Neural cell (in vitro differentiated cells): ENCODE data around the gene CSMD2. TPM values are rescaled to one million over a fixed set of nuclear protein-coding genes. Genes with fewer than 3 reads are reported as not detected.

Source experiments
- H2AFZ ChIP-seq: fragments of 200-600, 300-800 bp; sonication (generic), shearing (Covaris generic); 2 replicates; pipeline ENCODE4 v1.6.0; 2014; ENCODE audit warnings: low read depth, mild to moderate bottlenecking, antibody characterized with exemption, low read length, moderate library complexity
- H3F3A ChIP-seq: fragments of 200-600 bp; shearing (Covaris generic); 2 replicates; pipeline ENCODE4 v1.6.1; 2016; ENCODE audit warnings: mild to moderate bottlenecking, moderate library complexity, mixed read lengths, antibody characterized with exemption, low read length; ENCODE audit not compliant: insufficient read depth, poor library complexity, severe bottlenecking
- H3K27ac ChIP-seq: fragments of 200-600, 300-800 bp; sonication (generic), shearing (Covaris generic); 2 replicates; pipeline ENCODE4 v1.5.1; 2014; ENCODE audit warnings: mild to moderate bottlenecking, low read length, moderate library complexity
- H3K27me3 ChIP-seq: fragments of 300-800, 200-600 bp; sonication (generic), shearing (Covaris generic); 2 replicates; pipeline ENCODE4 v1.6.0; 2014; ENCODE audit warnings: mild to moderate bottlenecking, low read depth, low read length, moderate library complexity; ENCODE audit not compliant: insufficient read depth
- H3K36me3 ChIP-seq: fragments of 300-800, 200-600 bp; sonication (generic), shearing (Covaris generic); 2 replicates; pipeline ENCODE4 v1.5.1; 2014; ENCODE audit warnings: mild to moderate bottlenecking, antibody characterized with exemption, low read length, moderate library complexity; ENCODE audit not compliant: insufficient read depth
- H3K4me2 ChIP-seq: fragments of 300-800, 200-600 bp; sonication (generic), shearing (Covaris generic); 2 replicates; pipeline ENCODE4 v1.6.0; 2014; ENCODE audit warnings: mild to moderate bottlenecking, low read length
- H3K4me3 ChIP-seq: fragments of 300-800, 200-600 bp; sonication (generic), shearing (Covaris generic); 2 replicates; pipeline ENCODE4 v1.5.1; 2014; ENCODE audit warnings: mild to moderate bottlenecking, low read length, moderate library complexity
- H3K79me2 ChIP-seq: fragments of 200-600 bp; shearing (Covaris generic); replicated peaks from 2 replicates; pipeline ENCODE4 v1.6.0; 2014; ENCODE audit warnings: mild to moderate bottlenecking, low read length, moderate library complexity; ENCODE audit not compliant: insufficient read depth
- H3K9ac ChIP-seq: fragments of 300-800, 200-600 bp; sonication (generic), shearing (Covaris generic); 2 replicates; pipeline ENCODE4 v1.6.1; 2016; ENCODE audit warnings: mild to moderate bottlenecking, low read length, mixed read lengths
- H3K9me2 ChIP-seq: fragments of 200-600 bp; shearing (Covaris generic); 2 replicates; pipeline ENCODE4 v1.6.1; 2016; ENCODE audit warnings: mild to moderate bottlenecking, low read length, mixed read lengths; ENCODE audit not compliant: insufficient read depth
- H3K9me3 ChIP-seq: fragments of 200-600, 300-800 bp; sonication (generic), shearing (Covaris generic); 2 replicates; pipeline ENCODE4 v1.6.1; 2016; ENCODE audit warnings: mild to moderate bottlenecking, mixed run types, low read length, moderate library complexity, mixed read lengths
- H4K20me1 ChIP-seq: fragments of 200-600 bp; shearing (Covaris generic); 2 replicates; pipeline ENCODE4 v1.6.1; 2016; ENCODE audit warnings: mild to moderate bottlenecking, mixed run types; ENCODE audit not compliant: insufficient read depth
- EP300 ChIP-seq: fragments of 450-650 bp; conservative IDR thresholded peaks from 2 replicates; pipeline ENCODE4 v1.6.1; 2014; ENCODE audit warnings: antibody characterized with exemption, mild to moderate bottlenecking, moderate library complexity; ENCODE audit not compliant: poor library complexity, severe bottlenecking
- EZH2 ChIP-seq: fragments of 200-600, 300-800 bp; shearing (Covaris generic), sonication (generic); IDR thresholded peaks from 2 replicates; pipeline ENCODE4 v1.6.1; 2014; ENCODE audit warnings: antibody characterized with exemption, low read length, borderline replicate concordance, mild to moderate bottlenecking; ENCODE audit not compliant: insufficient read depth, poor library complexity, severe bottlenecking
- MXI1 ChIP-seq: fragments of 450-650 bp; conservative IDR thresholded peaks from 2 replicates; pipeline ENCODE4 v1.6.1; 2014; ENCODE audit warnings: antibody characterized with exemption, mild to moderate bottlenecking; ENCODE audit not compliant: poor library complexity, severe bottlenecking
- POLR2AphosphoS5 ChIP-seq: IDR thresholded peaks from 2 replicates; pipeline ENCODE4 v1.6.1; 2012
- RAD21 ChIP-seq: fragments of 450-650 bp; conservative IDR thresholded peaks from 2 replicates; pipeline ENCODE4 v1.6.1; 2014; ENCODE audit warnings: antibody characterized with exemption, mild to moderate bottlenecking, moderate library complexity
- SMC3 ChIP-seq: fragments of 450-650 bp; conservative IDR thresholded peaks from 2 replicates; pipeline ENCODE4 v1.6.1; 2014; ENCODE audit warnings: antibody characterized with exemption, mild to moderate bottlenecking, moderate library complexity; ENCODE audit not compliant: poor library complexity
- TAF1 ChIP-seq: IDR thresholded peaks from 2 replicates; pipeline ENCODE4 v1.6.1; 2012; ENCODE audit warnings: low read depth
- polyA plus RNA-seq: library from polyadenylated mRNA; depleted of rRNA; stranded (reverse); fragments of >200 nt; gene quantifications from 2 replicates; pipeline ENCODE4 v1.2.3, GENCODE V29; 2014
- TF ChIP-seq, protein P1 (sequence below): IDR thresholded peaks from 2 replicates; pipeline ENCODE4 v1.6.1; 2012; ENCODE audit warnings: borderline replicate concordance
- TF ChIP-seq, protein P2 (sequence below): fragments of 450-650 bp; IDR thresholded peaks from 2 replicates; pipeline ENCODE4 v1.5.1; 2014; ENCODE audit warnings: antibody characterized with exemption, mild to moderate bottlenecking, moderate library complexity; ENCODE audit not compliant: poor library complexity, severe bottlenecking

CSMD2 gene
- polyA plus RNA-seq, 1 donor from 2014 or later: 9.6 TPM

DNA sequence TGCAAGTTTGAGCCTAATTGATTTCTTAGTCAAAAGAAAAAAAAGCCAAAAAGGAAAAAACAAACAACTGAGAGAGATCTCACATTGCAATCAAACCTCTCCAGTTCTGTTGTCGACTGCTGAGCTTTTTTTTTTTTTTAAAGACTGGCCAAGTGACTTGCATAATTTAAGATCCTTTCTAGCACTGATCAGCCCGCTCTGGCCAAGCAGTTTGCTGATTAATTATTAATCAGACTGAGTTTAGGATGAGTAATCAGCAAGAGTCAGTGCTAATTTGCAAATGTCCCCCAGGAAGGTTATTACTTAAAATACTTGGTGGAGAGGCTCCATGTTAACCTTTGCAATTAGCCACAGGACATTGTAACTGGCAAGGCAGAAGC, 261.8 kb downstream of the CSMD2 start:
- no peaks in the 10 kb centered on the region for H3K9me3 ChIP-seq
- H3K4me2 ChIP-seq: no peak overlapping the region
- H3K27ac ChIP-seq: no peak overlapping the region
- no peaks in the 10 kb centered on the region for H3K27me3 ChIP-seq
- no peaks in the 10 kb centered on the region for H3K9me2 ChIP-seq
- no peaks in the 10 kb centered on the region for H4K20me1 ChIP-seq
- H3K4me3 ChIP-seq: no peak overlapping the region
- no peaks in the 10 kb centered on the region for H3K79me2 ChIP-seq
- H3K36me3 ChIP-seq: no peaks in the 10 kb centered on the region
- H3F3A ChIP-seq: no peaks in the 10 kb centered on the region
- no peak overlapping the region for H2AFZ ChIP-seq
- no peak overlapping the region for H3K9ac ChIP-seq
- TF ChIP-seq, protein P1, sequence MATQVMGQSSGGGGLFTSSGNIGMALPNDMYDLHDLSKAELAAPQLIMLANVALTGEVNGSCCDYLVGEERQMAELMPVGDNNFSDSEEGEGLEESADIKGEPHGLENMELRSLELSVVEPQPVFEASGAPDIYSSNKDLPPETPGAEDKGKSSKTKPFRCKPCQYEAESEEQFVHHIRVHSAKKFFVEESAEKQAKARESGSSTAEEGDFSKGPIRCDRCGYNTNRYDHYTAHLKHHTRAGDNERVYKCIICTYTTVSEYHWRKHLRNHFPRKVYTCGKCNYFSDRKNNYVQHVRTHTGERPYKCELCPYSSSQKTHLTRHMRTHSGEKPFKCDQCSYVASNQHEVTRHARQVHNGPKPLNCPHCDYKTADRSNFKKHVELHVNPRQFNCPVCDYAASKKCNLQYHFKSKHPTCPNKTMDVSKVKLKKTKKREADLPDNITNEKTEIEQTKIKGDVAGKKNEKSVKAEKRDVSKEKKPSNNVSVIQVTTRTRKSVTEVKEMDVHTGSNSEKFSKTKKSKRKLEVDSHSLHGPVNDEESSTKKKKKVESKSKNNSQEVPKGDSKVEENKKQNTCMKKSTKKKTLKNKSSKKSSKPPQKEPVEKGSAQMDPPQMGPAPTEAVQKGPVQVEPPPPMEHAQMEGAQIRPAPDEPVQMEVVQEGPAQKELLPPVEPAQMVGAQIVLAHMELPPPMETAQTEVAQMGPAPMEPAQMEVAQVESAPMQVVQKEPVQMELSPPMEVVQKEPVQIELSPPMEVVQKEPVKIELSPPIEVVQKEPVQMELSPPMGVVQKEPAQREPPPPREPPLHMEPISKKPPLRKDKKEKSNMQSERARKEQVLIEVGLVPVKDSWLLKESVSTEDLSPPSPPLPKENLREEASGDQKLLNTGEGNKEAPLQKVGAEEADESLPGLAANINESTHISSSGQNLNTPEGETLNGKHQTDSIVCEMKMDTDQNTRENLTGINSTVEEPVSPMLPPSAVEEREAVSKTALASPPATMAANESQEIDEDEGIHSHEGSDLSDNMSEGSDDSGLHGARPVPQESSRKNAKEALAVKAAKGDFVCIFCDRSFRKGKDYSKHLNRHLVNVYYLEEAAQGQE: no peak
- no peak for TF ChIP-seq POLR2AphosphoS5
- no peak for TF ChIP-seq RAD21
- TF ChIP-seq EP300: no peak
- TF ChIP-seq SMC3: no peak
- TF ChIP-seq, protein P2, sequence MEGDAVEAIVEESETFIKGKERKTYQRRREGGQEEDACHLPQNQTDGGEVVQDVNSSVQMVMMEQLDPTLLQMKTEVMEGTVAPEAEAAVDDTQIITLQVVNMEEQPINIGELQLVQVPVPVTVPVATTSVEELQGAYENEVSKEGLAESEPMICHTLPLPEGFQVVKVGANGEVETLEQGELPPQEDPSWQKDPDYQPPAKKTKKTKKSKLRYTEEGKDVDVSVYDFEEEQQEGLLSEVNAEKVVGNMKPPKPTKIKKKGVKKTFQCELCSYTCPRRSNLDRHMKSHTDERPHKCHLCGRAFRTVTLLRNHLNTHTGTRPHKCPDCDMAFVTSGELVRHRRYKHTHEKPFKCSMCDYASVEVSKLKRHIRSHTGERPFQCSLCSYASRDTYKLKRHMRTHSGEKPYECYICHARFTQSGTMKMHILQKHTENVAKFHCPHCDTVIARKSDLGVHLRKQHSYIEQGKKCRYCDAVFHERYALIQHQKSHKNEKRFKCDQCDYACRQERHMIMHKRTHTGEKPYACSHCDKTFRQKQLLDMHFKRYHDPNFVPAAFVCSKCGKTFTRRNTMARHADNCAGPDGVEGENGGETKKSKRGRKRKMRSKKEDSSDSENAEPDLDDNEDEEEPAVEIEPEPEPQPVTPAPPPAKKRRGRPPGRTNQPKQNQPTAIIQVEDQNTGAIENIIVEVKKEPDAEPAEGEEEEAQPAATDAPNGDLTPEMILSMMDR: no peak

DNA sequence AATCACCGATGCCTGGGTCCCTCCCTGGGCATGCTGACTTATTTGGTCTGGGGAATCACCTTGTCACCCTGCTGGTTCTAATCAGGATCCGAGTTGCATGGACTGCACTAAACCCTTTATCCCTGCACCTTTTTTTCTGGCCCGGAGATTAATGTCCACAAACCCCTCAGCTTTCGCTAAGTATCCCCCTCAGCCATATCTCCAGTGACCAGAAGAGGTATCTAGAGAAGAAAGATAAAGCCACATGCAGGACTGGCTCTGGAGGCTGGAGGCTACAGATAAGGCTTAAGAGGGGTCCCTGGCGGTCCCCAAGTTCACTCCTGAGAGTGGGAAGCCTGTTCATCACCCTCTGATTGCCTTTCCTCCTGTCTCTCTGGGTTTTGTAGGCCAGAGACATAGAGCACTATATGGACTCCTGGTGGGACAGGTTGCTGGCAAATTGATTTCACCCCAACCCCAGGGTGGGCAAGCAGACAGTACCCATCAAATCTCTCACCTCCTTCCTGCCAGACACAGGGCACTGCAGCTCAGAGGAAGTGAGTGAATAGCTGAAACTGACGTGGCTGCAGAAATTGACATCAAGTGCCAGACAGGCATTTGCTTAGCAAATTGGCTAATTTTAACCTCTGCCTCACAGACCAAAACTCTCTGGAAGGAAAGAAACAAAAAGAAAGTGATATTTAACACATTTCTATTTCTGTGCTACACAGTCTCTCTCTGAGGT, 262.4 kb downstream of the CSMD2 start:
- Histone ChIP-seq H3K36me3 (no peaks in the 10 kb centered on the region), H2AFZ (no peak overlapping the region), H3K9me3 (no peaks in the 10 kb centered on the region), H3K4me2 (no peak overlapping the region), H3K27ac (no peak overlapping the region), H4K20me1 (no peaks in the 10 kb centered on the region), H3K79me2 (no peaks in the 10 kb centered on the region), H3F3A (no peaks in the 10 kb centered on the region), H3K9me2 (no peaks in the 10 kb centered on the region), H3K4me3 (no peak overlapping the region), H3K9ac (no peak overlapping the region), H3K27me3 (no peaks in the 10 kb centered on the region)
- TF ChIP-seq SMC3: no peak
- TF ChIP-seq MXI1: no peak
- TF ChIP-seq POLR2AphosphoS5: no peak
- no peak for TF ChIP-seq TAF1
- TF ChIP-seq, protein P2: no peak
- TF ChIP-seq EZH2: no peak
- TF ChIP-seq, protein P1: no peak
